Sigmoid colon (tissue), 7 donors: ENCODE measurements around the gene CDC42BPA. TPM values are rescaled to one million over a fixed set of nuclear protein-coding genes. Genes with fewer than 3 reads are reported as not detected.

Experiments
- DNase-seq: peaks from one replicate; pipeline ENCODE4 v3.0.0-alpha.2; 2019
- H3K27ac ChIP-seq, 4 donors: fragments of 200-600 bp; sonication (generic); one replicate each; pipeline ENCODE4 v1.5.1; 2016 to 2019; ENCODE audit warnings: mild to moderate bottlenecking in 1 of 4
- H3K27me3 ChIP-seq, 3 donors: fragments of 200-600 bp; sonication (generic); one replicate each; pipeline ENCODE4 v1.5.1; 2019; ENCODE audit warnings: mild to moderate bottlenecking in 1 of 3
- H3K36me3 ChIP-seq, 4 donors: fragments of 200-600 bp; sonication (generic); one replicate each; pipeline ENCODE4 v1.5.1; 2016 to 2019
- H3K4me1 ChIP-seq, 4 donors: fragments of 200-600 bp; sonication (generic); one replicate each; pipeline ENCODE4 v1.5.1; 2017 to 2019
- H3K4me3 ChIP-seq, 4 donors: fragments of 200-600 bp; sonication (generic); one replicate each; pipeline ENCODE4 v1.5.1; 2017 to 2019; ENCODE audit warnings: mild to moderate bottlenecking in 2 of 4, moderate library complexity in 1 of 4
- H3K9me3 ChIP-seq, 4 donors: fragments of 200-600 bp in 3 of 4; sonication (generic) in 3 of 4; one replicate each; pipeline versions ENCODE4 v1.5.1 to v1.6.1; 2013 to 2019
- CTCF ChIP-seq, 4 experiments: fragments of 450-650 bp in 3 of 4; fragments of 200-600 bp in 1 of 4; IDR thresholded peaks; one replicate each; pipeline ENCODE4 v1.5.1; 2016 to 2019; ENCODE audit warnings: antibody characterized with exemption in 4 of 4, mild to moderate bottlenecking in 3 of 4, moderate library complexity in 2 of 4
- EP300 ChIP-seq, 4 donors: sonication (generic); formaldehyde crosslinking; IDR thresholded peaks; one replicate each; pipeline ENCODE4 v1.6.1; 2017; ENCODE audit warnings: antibody characterized with exemption in 4 of 4
- POLR2A ChIP-seq, 2 donors: fragments of 450-650 bp; IDR thresholded peaks; one replicate each; pipeline ENCODE4 v1.6.1; 2016; ENCODE audit warnings: antibody characterized with exemption in 2 of 2, mild to moderate bottlenecking in 2 of 2, moderate library complexity in 2 of 2
- POLR2AphosphoS5 ChIP-seq, 4 donors: sonication (generic); formaldehyde crosslinking; IDR thresholded peaks; one replicate each; pipeline ENCODE4 v1.6.1; 2017; ENCODE audit warnings: antibody characterized with exemption in 4 of 4
- WGBS, 2 donors: extraction: QIAGEN DNeasy Blood & Tissue Kit; methylation state at CpG; one replicate each; pipeline ENCODE4 v1.1.7; 2013; 5-methylcytosine and 5-hydroxymethylcytosine counted together
- intact Hi-C: fragments of 100-400 bp; cut with DNase I; formaldehyde crosslinking; loops from one replicate; pipeline ENCODE4 v1.15.1; 2023
- polyA plus RNA-seq, 3 donors: library from polyadenylated mRNA; stranded (reverse); fragments of 200-250 nt; gene quantifications; one replicate each; pipeline ENCODE4 v1.2.3, GENCODE V29; 2013
- total RNA-seq, 4 donors: library from RNA; depleted of rRNA; stranded (reverse); fragments of >200 nt; gene quantifications; one replicate each; pipeline ENCODE4 v1.1.0, GENCODE V29; 2016
- donor health status: healthy with polysubstance abuse.
- donor health status: Bipolar disorder and iron deficiency.
- donor health status: healthy.

The CDC42BPA gene
- total and polyA plus RNA-seq, 7 donors: 8.4 to 93.6 (median 60.8) TPM

DNA sequence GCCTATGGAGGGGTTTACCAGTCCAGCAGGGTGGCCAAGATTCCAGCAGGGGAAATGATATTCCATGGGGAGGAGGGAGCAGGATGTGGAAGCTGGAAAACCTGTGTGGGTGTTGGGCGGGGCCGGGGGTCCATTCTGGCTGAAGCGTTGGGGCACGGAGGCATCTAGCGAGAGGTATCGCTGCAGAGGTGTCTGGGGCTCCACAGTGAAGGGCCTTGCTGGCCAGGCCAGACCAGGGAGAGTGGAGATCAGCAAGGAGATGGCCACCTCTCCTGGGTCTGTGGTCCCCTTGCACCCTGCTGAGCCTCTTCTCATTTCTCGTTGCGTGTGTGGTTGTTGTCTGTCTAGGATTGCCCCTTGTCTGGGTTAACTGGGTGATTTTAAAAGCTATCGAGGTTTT lies 372.0 kb downstream of the CDC42BPA start:
- H3K9me3 ChIP-seq: peaks cover 0 to 3% (median 0%) of the 10 kb centered on the region in 4 donors
- TF ChIP-seq CTCF (IDR thresholded peaks at IDR 0.05) (no peak), POLR2AphosphoS5 (IDR thresholded peaks at IDR 0.05) (no peak), EP300 (IDR thresholded peaks at IDR 0.05) (no peak), POLR2A (IDR thresholded peaks at IDR 0.05) (no peak)
- no peaks in the 10 kb centered on the region for H3K27me3 ChIP-seq
- H3K36me3 ChIP-seq: no peaks in the 10 kb centered on the region
- peaks cover 0 to 69% (median 63%) of the 10 kb centered on the region in 4 donors for H3K4me1 ChIP-seq
- intact Hi-C loops: no loop called here
- no peak overlapping the region for H3K4me3 ChIP-seq
- peak overlapping the region; percentile 42 to 57 (median 51) for H3K27ac ChIP-seq
- DNase-seq: no peak
- WGBS, 2 donors: 65 to 82% methylated on average over 9 of the region's 9 CpGs

DNA sequence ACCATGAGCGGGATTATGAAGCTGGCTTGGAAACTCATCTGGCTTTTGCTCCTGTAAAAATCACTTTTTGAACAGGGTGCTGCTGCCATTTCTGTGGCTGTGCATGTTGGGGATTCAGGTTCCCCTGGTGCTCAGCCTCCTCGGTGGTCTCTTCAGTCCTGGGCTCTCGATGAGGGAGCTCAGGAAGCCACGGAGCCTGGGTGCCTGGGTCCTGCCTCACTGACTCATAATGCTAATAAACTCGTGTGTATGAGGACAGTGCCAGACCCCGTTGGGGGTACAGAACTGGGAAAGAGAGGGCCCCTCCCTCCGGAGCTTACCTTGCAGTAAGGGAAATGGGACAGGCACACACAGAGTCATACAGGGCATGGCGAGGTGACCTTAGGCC lies 372.4 kb downstream of the CDC42BPA start:
- WGBS, 2 donors: 19 to 68% methylated on average over 8 of the region's 8 CpGs
- intact Hi-C loops: no loop called here
- Histone ChIP-seq H3K36me3 (no peaks in the 10 kb centered on the region), H3K9me3 (peaks cover 0 to 3% (median 0%) of the 10 kb centered on the region in 4 donors), H3K4me3 (no peak overlapping the region), H3K27me3 (no peaks in the 10 kb centered on the region), H3K27ac (peak overlapping the region; percentile 42 to 57 (median 51)), H3K4me1 (peaks cover 0 to 71% (median 64%) of the 10 kb centered on the region in 4 donors)
- no peak for TF ChIP-seq POLR2AphosphoS5 (IDR thresholded peaks at IDR 0.05)
- DNase-seq: no peak

DNA sequence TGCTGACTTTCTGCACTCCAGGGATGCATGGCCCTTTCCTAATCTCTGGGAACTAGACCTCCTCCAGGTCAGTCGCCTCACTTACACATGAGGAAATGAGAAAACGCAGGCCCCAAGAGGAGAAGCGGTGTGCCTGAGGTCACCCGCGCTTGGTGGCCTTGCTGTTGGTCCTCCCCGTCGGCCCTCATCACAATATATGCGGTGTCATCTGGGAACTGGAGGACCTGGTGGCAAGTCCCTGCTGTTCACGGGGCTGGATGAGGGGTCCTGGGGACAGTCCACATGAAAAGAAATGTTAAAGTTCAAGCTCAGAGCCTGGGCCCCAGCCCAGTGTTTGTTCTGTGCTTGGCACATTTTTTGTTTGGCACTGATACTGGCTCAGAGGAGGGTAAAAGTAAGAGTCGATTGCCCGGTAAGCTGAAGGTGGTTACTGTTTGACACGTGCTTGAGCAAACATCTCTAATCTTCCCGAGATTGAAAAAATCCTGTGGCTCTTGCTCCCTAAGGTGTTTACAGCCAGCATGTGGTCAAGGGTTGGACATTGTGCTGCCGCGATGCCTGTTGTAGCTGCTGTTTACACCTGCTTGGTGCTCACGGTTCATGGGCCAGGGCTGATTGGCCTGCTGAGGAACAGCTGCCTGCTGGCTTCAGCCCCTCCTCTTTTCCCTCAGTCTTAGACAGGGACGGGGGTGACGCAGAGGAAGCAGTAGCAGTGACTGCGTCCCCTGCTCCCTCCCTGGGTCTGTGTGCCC lies 373.0 kb downstream of the CDC42BPA start:
- Histone ChIP-seq H3K4me3 (no peak overlapping the region), H3K36me3 (no peaks in the 10 kb centered on the region), H3K4me1 (peaks cover 0 to 69% (median 65%) of the 10 kb centered on the region in 4 donors), H3K9me3 (peaks cover 0 to 3% (median 0%) of the 10 kb centered on the region in 4 donors), H3K27ac (peak overlapping the region; percentile 42 to 57 (median 51)), H3K27me3 (no peaks in the 10 kb centered on the region)
- intact Hi-C loops: no loop called here
- TF ChIP-seq EP300 (IDR thresholded peaks at IDR 0.05) (no peak), CTCF (IDR thresholded peaks at IDR 0.05) (no peak), POLR2AphosphoS5 (IDR thresholded peaks at IDR 0.05) (no peak), POLR2A (IDR thresholded peaks at IDR 0.05) (no peak)
- WGBS, 2 donors: 17 to 62% methylated on average over 19 of the region's 19 CpGs
- DNase-seq: no peak

DNA sequence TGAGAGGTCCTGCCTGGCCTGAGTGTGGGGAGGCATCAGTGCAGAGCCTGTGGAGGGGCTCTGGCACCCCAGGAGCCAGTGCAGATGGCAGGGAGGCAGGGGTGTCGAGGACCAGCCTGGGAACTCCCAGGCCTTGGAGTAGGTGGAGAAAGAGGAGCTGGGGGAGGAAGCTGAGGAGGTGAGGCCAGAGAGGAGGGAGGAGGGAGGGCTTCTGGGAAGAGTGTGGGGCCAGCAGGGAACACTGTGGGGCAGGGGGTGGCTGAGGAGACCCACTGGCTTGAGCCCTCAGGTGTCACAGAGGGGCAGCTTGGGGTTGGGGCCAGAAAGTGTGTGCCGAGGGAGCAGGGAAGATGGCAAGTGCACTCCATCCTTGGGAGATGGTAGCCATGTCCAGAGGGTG lies 374.4 kb downstream of the CDC42BPA start:
- Histone ChIP-seq H3K4me1 (peaks cover 0 to 70% (median 65%) of the 10 kb centered on the region in 4 donors), H3K4me3 (no peak overlapping the region), H3K27ac (no peak overlapping the region), H3K9me3 (peaks cover 0 to 3% (median 0%) of the 10 kb centered on the region in 4 donors), H3K36me3 (no peaks in the 10 kb centered on the region), H3K27me3 (no peaks in the 10 kb centered on the region)
- intact Hi-C loops: loop anchor here (2.0 to 5.0 kb wide), 2 partner anchors 29 to 43 kb away; no protein-coding TSS in a partner anchor
- 62 to 81% methylated on average over 2 of the region's 2 CpGs for WGBS, 2 donors
- no peak for DNase-seq
- TF ChIP-seq EP300 (IDR thresholded peaks at IDR 0.05): no peak
- TF ChIP-seq POLR2AphosphoS5 (IDR thresholded peaks at IDR 0.05): no peak
- TF ChIP-seq CTCF (IDR thresholded peaks at IDR 0.05): no peak
- no peak for TF ChIP-seq POLR2A (IDR thresholded peaks at IDR 0.05)

GRCh38 chr1:226943156-226943555 lies 375.1 kb downstream of the CDC42BPA start:
- Histone ChIP-seq H3K27ac (peak overlapping the region in 3 of 4 donors; percentile 29 to 54 (median 39)), H3K4me1 (peaks cover 0 to 77% (median 73%) of the 10 kb centered on the region in 4 donors)
- no peak for DNase-seq

More at GRCh38 chr1:226943156-226943555, 375.1 kb downstream of the CDC42BPA start:
- 52 to 78% methylated on average over 5 of the region's 5 CpGs for WGBS, 2 donors
- Histone ChIP-seq H3K27me3 (no peaks in the 10 kb centered on the region), H3K9me3 (peaks cover 0 to 3% (median 0%) of the 10 kb centered on the region in 4 donors), H3K36me3 (no peaks in the 10 kb centered on the region), H3K4me3 (no peak overlapping the region)
- no peak for TF ChIP-seq POLR2A (IDR thresholded peaks at IDR 0.05)
- TF ChIP-seq POLR2AphosphoS5 (IDR thresholded peaks at IDR 0.05): no peak
- intact Hi-C loops: loop anchor here (2.0 to 5.0 kb wide), 2 partner anchors 30 to 44 kb away; no protein-coding TSS in a partner anchor
